H9 (cell line): ENCODE measurements around the gene RBBP7. TPM values are rescaled to one million over a fixed set of nuclear protein-coding genes. Genes with fewer than 3 reads are reported as not detected.

ENCODE experiments used
- DNase-seq: peaks from one replicate; pipeline ENCODE4 v3.0.0-alpha.2; 2017
- H2AFZ ChIP-seq: one replicate; pipeline ENCODE4 v1.6.1; 2013; ENCODE audit warnings: mild to moderate bottlenecking, low read length, control low read depth, moderate library complexity
- H2AK5ac ChIP-seq: 2 replicates; pipeline ENCODE4 v1.6.1; 2013; ENCODE audit warnings: low read length, control low read depth, mixed read lengths; ENCODE audit not compliant: insufficient read length
- H2BK120ac ChIP-seq: one replicate; pipeline ENCODE4 v1.6.1; 2013; ENCODE audit warnings: low read depth, mild to moderate bottlenecking, low read length, control low read depth, inconsistent platforms; ENCODE audit not compliant: poor library complexity, severe bottlenecking
- H2BK12ac ChIP-seq: 2 replicates; pipeline ENCODE4 v1.6.1; 2013; ENCODE audit warnings: low read length, control low read depth, mixed read lengths, low read depth; ENCODE audit not compliant: insufficient read length
- H2BK15ac ChIP-seq: 2 replicates; pipeline ENCODE4 v1.6.1; 2013; ENCODE audit warnings: low read depth, low read length, control low read depth
- H2BK20ac ChIP-seq: one replicate; pipeline ENCODE4 v1.6.1; 2013; ENCODE audit warnings: low read depth, mild to moderate bottlenecking, low read length, control low read depth, inconsistent platforms; ENCODE audit not compliant: poor library complexity, severe bottlenecking
- H2BK5ac ChIP-seq: 2 replicates; pipeline ENCODE4 v1.6.1; 2013; ENCODE audit warnings: low read length, control low read depth, mixed read lengths; ENCODE audit not compliant: insufficient read length
- H3K14ac ChIP-seq: 2 replicates; pipeline ENCODE4 v1.6.1; 2013; ENCODE audit warnings: low read length, control low read depth; ENCODE audit not compliant: insufficient read depth
- H3K18ac ChIP-seq: 2 replicates; pipeline ENCODE4 v1.6.1; 2013; ENCODE audit warnings: low read depth, mild to moderate bottlenecking, mixed read lengths, low read length, control low read depth; ENCODE audit not compliant: insufficient read length
- H3K23ac ChIP-seq: 2 replicates; pipeline ENCODE4 v1.6.1; 2013; ENCODE audit warnings: low read length, control low read depth, mixed read lengths, low read depth; ENCODE audit not compliant: insufficient read length
- H3K23me2 ChIP-seq: 2 replicates; pipeline ENCODE4 v1.6.1; 2013; ENCODE audit warnings: low read depth, mild to moderate bottlenecking, mixed read lengths, low read length, control low read depth; ENCODE audit not compliant: insufficient read length, poor library complexity, severe bottlenecking
- H3K27ac ChIP-seq: 2 replicates; pipeline ENCODE4 v1.5.1; 2013; ENCODE audit warnings: low read length, control low read depth, mixed read lengths, low read depth; ENCODE audit not compliant: insufficient read length
- H3K27me3 ChIP-seq: 2 replicates; pipeline ENCODE4 v1.6.1; 2013; ENCODE audit warnings: low read length, control low read depth, inconsistent platforms; ENCODE audit not compliant: insufficient read depth
- H3K4ac ChIP-seq: 2 replicates; pipeline ENCODE4 v1.6.1; 2013; ENCODE audit warnings: low read depth, mild to moderate bottlenecking, control low read depth, inconsistent platforms, low read length, moderate library complexity
- H3K4me1 ChIP-seq: 2 replicates; pipeline ENCODE4 v1.6.1; 2013; ENCODE audit warnings: low read length, control low read depth, inconsistent platforms; ENCODE audit not compliant: insufficient read depth
- H3K4me2 ChIP-seq: 2 replicates; pipeline ENCODE4 v1.6.1; 2013; ENCODE audit warnings: low read length, control low read depth, mixed read lengths; ENCODE audit not compliant: insufficient read length, insufficient read depth
- H3K56ac ChIP-seq: 2 replicates; pipeline ENCODE4 v1.6.1; 2013; ENCODE audit warnings: low read depth, mild to moderate bottlenecking, mixed read lengths, low read length, control low read depth; ENCODE audit not compliant: insufficient read length
- H3K79me1 ChIP-seq: 2 replicates; pipeline ENCODE4 v1.6.1; 2013; ENCODE audit warnings: low read depth, mild to moderate bottlenecking, moderate library complexity, low read length, control low read depth, inconsistent platforms; ENCODE audit not compliant: insufficient read depth, poor library complexity, severe bottlenecking
- H3K79me2 ChIP-seq: 2 replicates; pipeline ENCODE4 v1.6.1; 2013; ENCODE audit warnings: low read length, control low read depth, inconsistent platforms; ENCODE audit not compliant: insufficient read depth
- H3K9ac ChIP-seq: 2 replicates; pipeline ENCODE4 v1.6.1; 2013; ENCODE audit warnings: low read length, control low read depth, mixed read lengths; ENCODE audit not compliant: insufficient read length; ENCODE audit errors: extremely low read depth
- H3K9me3 ChIP-seq: one replicate; pipeline ENCODE4 v1.6.1; 2013; ENCODE audit warnings: low read depth, low read length, inconsistent platforms; ENCODE audit not compliant: control insufficient read depth
- H3T11ph ChIP-seq: one replicate; pipeline ENCODE4 v1.6.1; 2013; ENCODE audit warnings: mild to moderate bottlenecking, low read length, control low read depth, inconsistent platforms
- H4K20me1 ChIP-seq: one replicate; pipeline ENCODE4 v1.6.1; 2013; ENCODE audit not compliant: control insufficient read depth, insufficient read length, insufficient read depth
- H4K5ac ChIP-seq: 2 replicates; pipeline ENCODE4 v1.6.1; 2013; ENCODE audit warnings: low read depth, mild to moderate bottlenecking, mixed read lengths, low read length, control low read depth; ENCODE audit not compliant: insufficient read length
- H4K8ac ChIP-seq: replicated peaks from 2 replicates; pipeline ENCODE4 v1.6.1; 2013; ENCODE audit warnings: low read length, control low read depth, mixed read lengths, low read depth; ENCODE audit not compliant: insufficient read length
- H4K91ac ChIP-seq: 2 replicates; pipeline ENCODE4 v1.6.1; 2013; ENCODE audit warnings: low read depth, mild to moderate bottlenecking, moderate library complexity, mixed read lengths, low read length, control low read depth; ENCODE audit not compliant: insufficient read length
- H3K27ac Mint-ChIP-seq, 3 experiments: 2 replicates in 2 of 3; 3 replicates in 1 of 3; pipeline ENCODE4 v1.8.0; 2020 to 2021; ENCODE audit warnings: mixed read lengths in 3 of 3, mild to moderate bottlenecking in 1 of 3, moderate library complexity in 1 of 3
- H3K27me3 Mint-ChIP-seq: 2 replicates; pipeline ENCODE4 v1.8.0; 2021; ENCODE audit warnings: low read depth, mild to moderate bottlenecking, moderate library complexity, mixed read lengths
- H3K36me3 Mint-ChIP-seq, 3 experiments: 2 replicates in 2 of 3; 3 replicates in 1 of 3; pipeline ENCODE4 v1.8.0; 2020 to 2021; ENCODE audit warnings: low read depth in 3 of 3, mixed read lengths in 3 of 3; ENCODE audit not compliant: insufficient read depth in 1 of 3
- H3K4me1 Mint-ChIP-seq, 2 experiments: 2 replicates each; pipeline ENCODE4 v1.8.0; 2020; ENCODE audit warnings: mixed read lengths in 2 of 2
- H3K4me3 Mint-ChIP-seq, 2 experiments: 2 replicates in 1 of 2; 3 replicates in 1 of 2; pipeline ENCODE4 v1.8.0; 2020 to 2021; ENCODE audit warnings: mild to moderate bottlenecking in 2 of 2, mixed read lengths in 2 of 2, moderate library complexity in 1 of 2
- H3K9me3 Mint-ChIP-seq, 2 experiments: 2 replicates in 1 of 2; 3 replicates in 1 of 2; pipeline ENCODE4 v1.8.0; 2020; ENCODE audit warnings: mild to moderate bottlenecking in 2 of 2, mixed read lengths in 2 of 2, moderate library complexity in 1 of 2
- WGBS: extraction: QIAGEN DNeasy Blood & Tissue Kit; methylation state at CpG from one replicate; pipeline ENCODE4 v1.1.7; 2013; ENCODE audit warnings: missing lambda C conversion rate, low lambda C conversion rate, mixed read lengths; ENCODE audit not compliant: insufficient read length; ENCODE audit errors: extremely low coverage; 5-methylcytosine and 5-hydroxymethylcytosine counted together
- total RNA-seq: library from RNA; stranded (reverse); gene quantifications from 2 replicates; pipeline ENCODE4 v1.2.1, GENCODE V29; 2021
- TF ChIP-seq, protein P1 (sequence below): fragments of 200-600 bp; sonication (generic); conservative IDR thresholded peaks from 3 replicates; pipeline ENCODE4 v1.8.0; 2021; ENCODE audit warnings: antibody characterized with exemption, mild to moderate bottlenecking

Gene RBBP7
- total RNA-seq, 1 experiment from 2014 or later = 249 TPM

DNA sequence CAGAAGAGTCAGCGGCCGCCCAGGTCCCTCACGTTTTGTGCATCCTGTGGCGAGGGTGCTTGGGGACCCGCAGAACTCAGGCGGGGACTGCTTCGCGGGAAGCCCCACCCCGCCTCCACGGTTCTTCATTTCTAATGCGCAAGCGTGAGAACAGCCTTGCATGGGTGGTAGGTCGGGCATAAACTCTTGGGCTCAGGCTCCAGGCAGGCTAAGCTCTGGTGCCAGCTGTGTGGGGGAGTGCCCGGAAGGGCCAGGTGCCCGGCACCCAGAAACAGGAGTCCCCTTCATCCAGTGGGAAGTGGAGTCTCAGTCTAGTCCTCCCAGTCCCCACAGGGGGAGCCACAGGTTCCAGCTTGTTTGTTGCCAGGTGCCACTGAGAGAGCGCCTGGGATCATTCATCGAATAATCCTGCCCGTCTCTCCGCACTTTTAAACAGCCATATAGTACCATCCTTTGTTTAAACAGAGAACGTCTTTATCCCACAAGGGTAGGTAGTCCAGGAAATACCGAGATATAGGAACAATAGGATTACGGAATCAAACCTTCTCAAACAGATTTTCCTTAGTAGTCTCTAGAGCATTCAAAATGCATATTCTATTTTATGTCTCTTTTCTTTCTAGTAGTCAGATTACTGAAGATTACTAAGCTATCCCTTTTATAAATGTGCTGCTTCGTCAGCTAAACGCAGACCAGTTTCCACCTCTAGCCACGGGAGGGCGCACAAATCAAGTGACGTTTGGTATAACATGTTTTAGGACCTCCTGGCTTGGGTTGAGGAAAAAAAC, 12.7 kb upstream of the RBBP7 start:
- peak overlapping the region; percentile 73 to 86 for H3K4me3 Mint-ChIP-seq
- Histone ChIP-seq H2BK12ac (no peak overlapping the region), H3K4me1 (no peaks in the 10 kb centered on the region), H3K23ac (no peak overlapping the region), H2BK15ac (no peak overlapping the region), H3K4ac (no peak overlapping the region), H2BK5ac (no peak overlapping the region), H4K20me1 (no peaks in the 10 kb centered on the region), H4K8ac (no peak overlapping the region), H3K9ac (peak overlapping the region; percentile 48), H3K79me1 (no peaks in the 10 kb centered on the region), H3K14ac (peak overlapping the region; percentile 81; the same call in 1 of the 2 replicates), H3K18ac (peak overlapping the region; percentile 67), H3K79me2 (no peaks in the 10 kb centered on the region), H2AFZ (peak overlapping the region; percentile 80), H3K27ac (no peak overlapping the region), H2AK5ac (no peak overlapping the region), H2BK120ac (no peak overlapping the region), H3K23me2 (peaks cover 3% of the 10 kb centered on the region), H3T11ph (no peak overlapping the region), H3K56ac (no peak overlapping the region), H3K27me3 (no peaks in the 10 kb centered on the region), H3K9me3 (no peaks in the 10 kb centered on the region), H3K4me2 (peak overlapping the region; percentile 47), H2BK20ac (no peak overlapping the region), H4K5ac (no peak overlapping the region), H4K91ac (no peak overlapping the region)
- H3K9me3 Mint-ChIP-seq = no peaks in the 10 kb centered on the region
- peaks cover 5 to 8% of the 10 kb centered on the region in 2 experiments for H3K4me1 Mint-ChIP-seq
- peak overlapping the region in 2 of 3 experiments; percentile 32 to 95; a peak in 2 of 7 replicates for H3K27ac Mint-ChIP-seq
- DNase-seq = peak; percentile 79
- H3K36me3 Mint-ChIP-seq = no peaks in the 10 kb centered on the region
- WGBS = no CpG with 5 or more reads among the region's 27 CpGs
- peaks cover 32% of the 10 kb centered on the region for H3K27me3 Mint-ChIP-seq
- TF ChIP-seq, protein P1, sequence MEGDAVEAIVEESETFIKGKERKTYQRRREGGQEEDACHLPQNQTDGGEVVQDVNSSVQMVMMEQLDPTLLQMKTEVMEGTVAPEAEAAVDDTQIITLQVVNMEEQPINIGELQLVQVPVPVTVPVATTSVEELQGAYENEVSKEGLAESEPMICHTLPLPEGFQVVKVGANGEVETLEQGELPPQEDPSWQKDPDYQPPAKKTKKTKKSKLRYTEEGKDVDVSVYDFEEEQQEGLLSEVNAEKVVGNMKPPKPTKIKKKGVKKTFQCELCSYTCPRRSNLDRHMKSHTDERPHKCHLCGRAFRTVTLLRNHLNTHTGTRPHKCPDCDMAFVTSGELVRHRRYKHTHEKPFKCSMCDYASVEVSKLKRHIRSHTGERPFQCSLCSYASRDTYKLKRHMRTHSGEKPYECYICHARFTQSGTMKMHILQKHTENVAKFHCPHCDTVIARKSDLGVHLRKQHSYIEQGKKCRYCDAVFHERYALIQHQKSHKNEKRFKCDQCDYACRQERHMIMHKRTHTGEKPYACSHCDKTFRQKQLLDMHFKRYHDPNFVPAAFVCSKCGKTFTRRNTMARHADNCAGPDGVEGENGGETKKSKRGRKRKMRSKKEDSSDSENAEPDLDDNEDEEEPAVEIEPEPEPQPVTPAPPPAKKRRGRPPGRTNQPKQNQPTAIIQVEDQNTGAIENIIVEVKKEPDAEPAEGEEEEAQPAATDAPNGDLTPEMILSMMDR = peak; percentile 85
